HL-60 (cell line): ENCODE measurements around the gene TMEM245.

Experiments
- DNase-seq, 2 experiments: peaks; one replicate each; pipeline ENCODE4 v3.0.0-alpha.2; 2010 to 2020; ENCODE audit warnings: low read depth in 1 of 2, low spot score in 1 of 2
- H3K27ac ChIP-seq: fragments of 250-450 bp; sonication (Bioruptor Pico); replicated peaks from 2 replicates; pipeline ENCODE4 v1.5.1; 2020; ENCODE audit warnings: mild to moderate bottlenecking, moderate library complexity
- H3K27me3 ChIP-seq: fragments of 250-450 bp; sonication (Bioruptor Pico); 2 replicates; pipeline ENCODE4 v1.5.1; 2021; ENCODE audit warnings: mild to moderate bottlenecking, moderate library complexity; ENCODE audit not compliant: insufficient read depth, poor library complexity, severe bottlenecking
- H3K4me3 ChIP-seq: replicated peaks from 2 replicates; pipeline ENCODE4 v1.5.1; 2011; ENCODE audit warnings: mild to moderate bottlenecking, control low read depth, low read length; ENCODE audit not compliant: insufficient read depth
- GABPA ChIP-seq: IDR thresholded peaks from 2 replicates; pipeline ENCODE4 v1.6.1; 2012; ENCODE audit warnings: low read depth
- POLR2AphosphoS5 ChIP-seq: IDR thresholded peaks from 2 replicates; pipeline ENCODE4 v1.6.1; 2012; ENCODE audit warnings: low read depth
- SPI1 ChIP-seq: IDR thresholded peaks from 2 replicates; pipeline ENCODE4 v1.6.1; 2012; ENCODE audit warnings: low read depth, mild to moderate bottlenecking, borderline replicate concordance
- microRNA-seq: library from miRNA; unstranded; fragments of <30 nt; microRNA quantifications from one replicate; pipeline ENCODE4, GENCODE V29; 2018
- TF ChIP-seq, protein P1 (sequence below): IDR thresholded peaks from one replicate; pipeline ENCODE4 v1.5.1; 2011; ENCODE audit warnings: low read length, control low read depth, inconsistent platforms; ENCODE audit not compliant: insufficient read depth
- TF ChIP-seq, protein P2 (sequence below): IDR thresholded peaks from 2 replicates; pipeline ENCODE4 v1.6.1; 2012; ENCODE audit warnings: low read depth; ENCODE audit not compliant: insufficient replicate concordance

TMEM245 gene

GRCh38 chr9:108967916-108968315 lies 151.8 kb downstream of the TMEM245 start:
- TF ChIP-seq SPI1, result no peak
- TF ChIP-seq, protein P1, sequence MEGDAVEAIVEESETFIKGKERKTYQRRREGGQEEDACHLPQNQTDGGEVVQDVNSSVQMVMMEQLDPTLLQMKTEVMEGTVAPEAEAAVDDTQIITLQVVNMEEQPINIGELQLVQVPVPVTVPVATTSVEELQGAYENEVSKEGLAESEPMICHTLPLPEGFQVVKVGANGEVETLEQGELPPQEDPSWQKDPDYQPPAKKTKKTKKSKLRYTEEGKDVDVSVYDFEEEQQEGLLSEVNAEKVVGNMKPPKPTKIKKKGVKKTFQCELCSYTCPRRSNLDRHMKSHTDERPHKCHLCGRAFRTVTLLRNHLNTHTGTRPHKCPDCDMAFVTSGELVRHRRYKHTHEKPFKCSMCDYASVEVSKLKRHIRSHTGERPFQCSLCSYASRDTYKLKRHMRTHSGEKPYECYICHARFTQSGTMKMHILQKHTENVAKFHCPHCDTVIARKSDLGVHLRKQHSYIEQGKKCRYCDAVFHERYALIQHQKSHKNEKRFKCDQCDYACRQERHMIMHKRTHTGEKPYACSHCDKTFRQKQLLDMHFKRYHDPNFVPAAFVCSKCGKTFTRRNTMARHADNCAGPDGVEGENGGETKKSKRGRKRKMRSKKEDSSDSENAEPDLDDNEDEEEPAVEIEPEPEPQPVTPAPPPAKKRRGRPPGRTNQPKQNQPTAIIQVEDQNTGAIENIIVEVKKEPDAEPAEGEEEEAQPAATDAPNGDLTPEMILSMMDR, result no peak
- no peak for TF ChIP-seq GABPA
- no peak for TF ChIP-seq POLR2AphosphoS5
- TF ChIP-seq, protein P2, sequence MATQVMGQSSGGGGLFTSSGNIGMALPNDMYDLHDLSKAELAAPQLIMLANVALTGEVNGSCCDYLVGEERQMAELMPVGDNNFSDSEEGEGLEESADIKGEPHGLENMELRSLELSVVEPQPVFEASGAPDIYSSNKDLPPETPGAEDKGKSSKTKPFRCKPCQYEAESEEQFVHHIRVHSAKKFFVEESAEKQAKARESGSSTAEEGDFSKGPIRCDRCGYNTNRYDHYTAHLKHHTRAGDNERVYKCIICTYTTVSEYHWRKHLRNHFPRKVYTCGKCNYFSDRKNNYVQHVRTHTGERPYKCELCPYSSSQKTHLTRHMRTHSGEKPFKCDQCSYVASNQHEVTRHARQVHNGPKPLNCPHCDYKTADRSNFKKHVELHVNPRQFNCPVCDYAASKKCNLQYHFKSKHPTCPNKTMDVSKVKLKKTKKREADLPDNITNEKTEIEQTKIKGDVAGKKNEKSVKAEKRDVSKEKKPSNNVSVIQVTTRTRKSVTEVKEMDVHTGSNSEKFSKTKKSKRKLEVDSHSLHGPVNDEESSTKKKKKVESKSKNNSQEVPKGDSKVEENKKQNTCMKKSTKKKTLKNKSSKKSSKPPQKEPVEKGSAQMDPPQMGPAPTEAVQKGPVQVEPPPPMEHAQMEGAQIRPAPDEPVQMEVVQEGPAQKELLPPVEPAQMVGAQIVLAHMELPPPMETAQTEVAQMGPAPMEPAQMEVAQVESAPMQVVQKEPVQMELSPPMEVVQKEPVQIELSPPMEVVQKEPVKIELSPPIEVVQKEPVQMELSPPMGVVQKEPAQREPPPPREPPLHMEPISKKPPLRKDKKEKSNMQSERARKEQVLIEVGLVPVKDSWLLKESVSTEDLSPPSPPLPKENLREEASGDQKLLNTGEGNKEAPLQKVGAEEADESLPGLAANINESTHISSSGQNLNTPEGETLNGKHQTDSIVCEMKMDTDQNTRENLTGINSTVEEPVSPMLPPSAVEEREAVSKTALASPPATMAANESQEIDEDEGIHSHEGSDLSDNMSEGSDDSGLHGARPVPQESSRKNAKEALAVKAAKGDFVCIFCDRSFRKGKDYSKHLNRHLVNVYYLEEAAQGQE, result no peak

More at GRCh38 chr9:108967916-108968315, 151.8 kb downstream of the TMEM245 start:
- no peak overlapping the region for H3K4me3 ChIP-seq
- no peak for DNase-seq
- no peak overlapping the region for H3K27ac ChIP-seq
- no peaks in the 10 kb centered on the region for H3K27me3 ChIP-seq

Small RNA genes lying within 50 kb of the gene (microRNA-seq; reads per million reads assigned to microRNA genes)
- gene MIR32, result 4,497 reads per million, percentile 95 among the genes with 10 or more reads in this experiment
